K562 (cell line): ENCODE measurements around the gene TCEANC2. TPM values are rescaled to one million over a fixed set of nuclear protein-coding genes. Genes with fewer than 3 reads are reported as not detected.
A peak's percentile ranks its signal among the peaks of the same experiment; 100 is the strongest.

Experiments
- ATAC-seq: fragments of 200-7000 bp; cut with Tn5 transposase; 3 replicates; pipeline ENCODE4 v1.9.1; 2020; ENCODE audit warnings: moderate library complexity
- BruUV-seq: library from RNA; stranded (reverse); fragments of 400-500 nt; replicated peaks from 2 replicates; lab custom pipeline; 2021; lab: Mats Ljungman, UMichigan
- CTCF ChIA-PET: fragments of 300-600 bp; formaldehyde crosslinking; extraction: SDS; loops from one replicate; lab custom pipeline; 2021; ENCODE audit warnings: low intra/inter-chr PET ratio; lab: Yijun Ruan, JAX
- POLR2A ChIA-PET: fragments of 300-600, 350-650 bp; sonication (Branson Sonifier 250); formaldehyde crosslinking; extraction: SDS; loops from one replicate; lab custom pipeline; 2021; ENCODE audit warnings: antibody characterized with exemption, inconsistent platforms; lab: Yijun Ruan, JAX
- DNase-seq, 4 experiments: peaks; one replicate each; pipeline versions ENCODE4 v3.0.0 to v3.0.0-alpha.2; 2011 to 2018; ENCODE audit warnings: low spot score in 3 of 4, mixed read lengths in 3 of 4; ENCODE audit errors: extremely low read depth in 1 of 4
- FAIRE-seq: peaks from 2 replicates; lab custom pipeline; 2011; peaks lifted over from hg19 to GRCh38; lab: Jason Lieb, UNC
- H2AFZ ChIP-seq: 2 replicates; pipeline ENCODE4 v1.6.0; 2011; ENCODE audit warnings: low read depth, low read length, control low read depth, inconsistent platforms
- H3K27ac ChIP-seq: fragments of 200-600 bp; 3 replicates; pipeline ENCODE4 v1.8.0; 2011; ENCODE audit warnings: low read depth, mild to moderate bottlenecking, control low read depth, inconsistent platforms, low read length, moderate library complexity, mixed read lengths; ENCODE audit errors: extremely low read depth
- H3K27me3 ChIP-seq, 2 experiments: fragments of 300-600 bp in 1 of 2; 2 replicates in 1 of 2; 3 replicates in 1 of 2; pipeline versions ENCODE4 v1.6.0 to v1.8.0; 2011; ENCODE audit warnings: inconsistent platforms in 2 of 2, low read length in 2 of 2, mild to moderate bottlenecking in 1 of 2, mixed read lengths in 1 of 2, moderate library complexity in 1 of 2; ENCODE audit not compliant: control insufficient read depth in 2 of 2, insufficient read depth in 2 of 2
- H3K36me3 ChIP-seq: fragments of 300-600 bp; 3 replicates; pipeline ENCODE4 v1.8.0; 2011; ENCODE audit warnings: mild to moderate bottlenecking, low read length, inconsistent platforms; ENCODE audit not compliant: control insufficient read depth, insufficient read depth
- H3K4me1 ChIP-seq, 2 experiments: fragments of 200-600 bp in 1 of 2; replicated peaks in 1 of 2; 2 replicates in 1 of 2; 3 replicates in 1 of 2; pipeline versions ENCODE4 v1.5.1 to v1.8.0; 2011; ENCODE audit warnings: inconsistent platforms in 2 of 2, low read length in 2 of 2, mild to moderate bottlenecking in 1 of 2, mixed read lengths in 1 of 2, moderate library complexity in 1 of 2; ENCODE audit not compliant: control insufficient read depth in 2 of 2, insufficient read depth in 2 of 2
- H3K4me2 ChIP-seq: 2 replicates; pipeline ENCODE4 v1.6.1; 2011; ENCODE audit warnings: low read length, control low read depth, inconsistent platforms, mixed read lengths; ENCODE audit not compliant: insufficient read depth
- H3K4me3 ChIP-seq: fragments of 200-600 bp; sonication (generic), shearing (Covaris generic); 2 replicates; pipeline ENCODE4 v1.5.1; 2016; ENCODE audit warnings: control low read depth, inconsistent platforms
- H3K79me2 ChIP-seq: fragments of 200-600 bp; 3 replicates; pipeline ENCODE4 v1.8.0; 2011; ENCODE audit warnings: low read length, inconsistent platforms; ENCODE audit not compliant: control insufficient read depth, insufficient read depth
- H3K9ac ChIP-seq, 2 experiments: 2 replicates each; pipeline versions ENCODE4 v1.6.0 to v1.6.1; 2011; ENCODE audit warnings: low read depth in 2 of 2, low read length in 2 of 2, control low read depth in 1 of 2, inconsistent platforms in 1 of 2, mild to moderate bottlenecking in 1 of 2, mixed read lengths in 1 of 2; ENCODE audit not compliant: insufficient read depth in 1 of 2
- H3K9me1 ChIP-seq: one replicate; pipeline ENCODE4 v1.6.0; 2011; ENCODE audit warnings: inconsistent platforms, mild to moderate bottlenecking, low read length, moderate library complexity; ENCODE audit not compliant: control insufficient read depth, insufficient read depth
- H3K9me3 ChIP-seq: replicated peaks from 2 replicates; pipeline ENCODE4 v1.5.1; 2011; ENCODE audit warnings: low read depth, low read length, inconsistent platforms; ENCODE audit not compliant: control insufficient read depth, insufficient read depth
- H4K20me1 ChIP-seq: replicated peaks from 2 replicates; pipeline ENCODE4 v1.6.1; 2011; ENCODE audit warnings: low read length, inconsistent platforms, mixed read lengths; ENCODE audit not compliant: control insufficient read depth, insufficient read depth
- CHD4 ChIP-seq: fragments of 200-600 bp; sonication (generic); IDR thresholded peaks from 3 replicates; pipeline ENCODE4 v1.6.1; 2012; ENCODE audit warnings: low read depth, mild to moderate bottlenecking, mixed read lengths, low read length, inconsistent platforms; ENCODE audit not compliant: insufficient read depth, insufficient replicate concordance, poor library complexity, severe bottlenecking
- GABPA ChIP-seq: fragments of 200-800 bp; sonication (Bioruptor generic); conservative IDR thresholded peaks from 2 replicates; pipeline ENCODE4 v1.6.1; 2016; ENCODE audit warnings: low read depth, missing genetic modification characterization, missing compliant biosample characterization
- KDM1A ChIP-seq, 2 experiments: fragments of 450-650 bp; IDR thresholded peaks; 2 replicates each; pipeline ENCODE4 v1.6.1; 2016; ENCODE audit warnings: mild to moderate bottlenecking in 2 of 2
- KHSRP ChIP-seq: fragments of 450-650 bp; IDR thresholded peaks from 2 replicates; pipeline ENCODE4 v1.6.1; 2017
- MLLT1 ChIP-seq, 2 experiments: fragments of 450-650 bp; IDR thresholded peaks; 2 replicates each; pipeline ENCODE4 v1.6.1; 2016
- NFATC3 ChIP-seq: fragments of 450-650 bp; IDR thresholded peaks from 2 replicates; pipeline ENCODE4 v1.6.1; 2017; ENCODE audit warnings: mild to moderate bottlenecking
- NFIC ChIP-seq: fragments of 450-650 bp; IDR thresholded peaks from 2 replicates; pipeline ENCODE4 v1.6.1; 2017; ENCODE audit warnings: mild to moderate bottlenecking, inconsistent platforms
- PTBP1 ChIP-seq: fragments of 200-400 bp; formaldehyde crosslinking; IDR thresholded peaks from 2 replicates; pipeline ENCODE4 v1.6.1; 2017; ENCODE audit warnings: low read depth, low read length
- RBM25 ChIP-seq: fragments of 200-400 bp; formaldehyde crosslinking; IDR thresholded peaks from 2 replicates; pipeline ENCODE4 v1.6.1; 2018; ENCODE audit warnings: low read length, low read depth, moderate library complexity; ENCODE audit not compliant: severe bottlenecking
- RCOR1 ChIP-seq, 2 experiments: IDR thresholded peaks; 2 replicates each; pipeline ENCODE4 v1.6.1; 2012; ENCODE audit warnings: low read depth in 2 of 2, low read length in 2 of 2, borderline replicate concordance in 1 of 2, improper control_type of control experiment in 1 of 2
- SMARCA5 ChIP-seq: fragments of 450-650 bp; IDR thresholded peaks from 2 replicates; pipeline ENCODE4 v1.6.1; 2016
- XRCC4 ChIP-seq: IDR thresholded peaks from one replicate; pipeline ENCODE4 v1.6.1; 2011; ENCODE audit not compliant: insufficient read depth, insufficient read length; ENCODE audit errors: extremely low read depth
- WGBS: fragments of 100-300 bp; shearing (Covaris generic); methylation state at CpG from one replicate; pipeline ENCODE4 v1.1.6; 2016; ENCODE audit warnings: low coverage, mixed read lengths; ENCODE audit not compliant: insufficient coverage; ENCODE audit errors: missing lambda C conversion rate; 5-methylcytosine and 5-hydroxymethylcytosine counted together
- in situ Hi-C: fragments of 300-500 bp; cut with MboI; formaldehyde crosslinking; loops from 4 replicates; pipeline ENCODE4 v1.15.0; 2018; ENCODE audit warnings: inconsistent platforms, mixed read lengths
- intact Hi-C: fragments of 100-400 bp; cut with micrococcal nuclease; formaldehyde crosslinking; loops from 2 replicates; pipeline ENCODE4 v1.14.2; 2022
- polyA plus RNA-seq, 8 experiments: library from polyadenylated mRNA; depleted of rRNA in 4 of 8; stranded (reverse) in 5 of 8; unstranded in 3 of 8; fragments of >200 nt; fragmentation: Nextera tagmentation in 2 of 8; fragmentation: Illumina TruSeq in 1 of 8; extraction: Ambion mirVana in 2 of 8; extraction: Trizol in 1 of 8; gene quantifications; 2 replicates each; pipeline versions ENCODE4 v1.2.1 to v1.2.3, GENCODE V29; 2011 to 2014; ENCODE audit warnings: inconsistent platforms in 1 of 8, missing spikeins in 1 of 8
- total RNA-seq, 7 experiments: library from RNA; depleted of rRNA in 6 of 7; stranded (reverse); fragments of >200 nt in 6 of 7; fragmentation: Illumina TruSeq in 2 of 7; extraction: Trizol in 2 of 7; gene quantifications; 2 replicates each; pipeline versions ENCODE4 v1.2.1 to v1.2.3, GENCODE V29; 2011 to 2021; ENCODE audit warnings: low replicate concordance in 1 of 7

The TCEANC2 gene
- total and polyA plus RNA-seq, 9 of the 15 experiments (the other 6 are each of a cell fraction or from before 2014, with no cell fraction given) = 3.3 to 10.2 (median 7.0) TPM

GRCh38 chr1:54137534-54138061, 84.2 kb downstream of the TCEANC2 start (continued):
- no peak for TF ChIP-seq MLLT1 (IDR thresholded peaks at IDR 0.05)
- no peak for TF ChIP-seq GABPA
- TF ChIP-seq, all 486 proteins: peak for 4

GRCh38 chr1:54138994-54139393, 85.6 kb downstream of the TCEANC2 start:
- in situ Hi-C loops = no loop called here
- no peaks in the 10 kb centered on the region for H3K9me1 ChIP-seq
- no peak for FAIRE-seq

More at GRCh38 chr1:54138994-54139393, 85.6 kb downstream of the TCEANC2 start:
- no peak for TF ChIP-seq XRCC4
- TF ChIP-seq NFATC3 = no peak
- TF ChIP-seq SMARCA5 = 0 out of 2 replicates have a peak, but pooled peaks have one; percentile 41
- TF ChIP-seq RBM25 = peak; percentile 90
- TF ChIP-seq CHD4 = no peak
- TF ChIP-seq NFIC = no peak
- TF ChIP-seq RCOR1 (IDR thresholded peaks at IDR 0.05; ENCODE audit: borderline replicate concordance in 1 of 2, low read depth in 2 of 2, low read length in 2 of 2) = peak in 1 of 2 experiments; percentile 59; a peak in 1 of 4 replicates
- 0 out of 2 replicates have a peak, but pooled peaks have one; percentile 68 for TF ChIP-seq PTBP1
- no peak for TF ChIP-seq KHSRP
- 0 out of 4 replicates have a peak, but pooled peaks of 1 of the 2 experiments have one; percentile 9 for TF ChIP-seq KDM1A (IDR thresholded peaks at IDR 0.05)
- TF ChIP-seq, all 486 proteins: peak for 5
- H3K27ac ChIP-seq = no peak overlapping the region
- H2AFZ ChIP-seq = no peak overlapping the region
- no peak for ATAC-seq
- H3K36me3 ChIP-seq = no peaks in the 10 kb centered on the region
- CTCF ChIA-PET = no interaction called here
- H3K9ac ChIP-seq = no peak overlapping the region
- BruUV-seq = no TSS peak
- POLR2A ChIA-PET = interaction anchor here (0.6 to 3.1 kb wide), 4 partner anchors 10 to 23 kb away, joined by 3 to 11 read pairs (median 4); no protein-coding TSS in a partner anchor
- intact Hi-C loops = no loop called here
- H4K20me1 ChIP-seq = peaks cover 7% of the 10 kb centered on the region; the same call in 1 of the 2 replicates
- no peak overlapping the region for H3K4me2 ChIP-seq
- peaks cover 0 to 13% of the 10 kb centered on the region in 2 experiments; a peak in 3 of 5 replicates for H3K4me1 ChIP-seq
- DNase-seq = no peak
- H3K79me2 ChIP-seq = no peaks in the 10 kb centered on the region
- WGBS = 45% methylated on average over 1 of the region's 1 CpG
- H3K27me3 ChIP-seq = peaks cover 3 to 16% of the 10 kb centered on the region in 2 experiments; a peak in 4 of 5 replicates
- H3K9me3 ChIP-seq = no peaks in the 10 kb centered on the region
- H3K4me3 ChIP-seq = no peak overlapping the region
